NCI-H128 (cell line): Measurements from ENCODE around the gene ZCCHC4.
A peak's percentile ranks its signal among the peaks of the same experiment; 100 is the strongest.

Source experiments
- DNase-seq: peaks from one replicate; lab custom pipeline; 2025; ENCODE audit not compliant: unreplicated experiment; lab: John Stamatoyannopoulos, UW

The ZCCHC4 gene

DNA sequence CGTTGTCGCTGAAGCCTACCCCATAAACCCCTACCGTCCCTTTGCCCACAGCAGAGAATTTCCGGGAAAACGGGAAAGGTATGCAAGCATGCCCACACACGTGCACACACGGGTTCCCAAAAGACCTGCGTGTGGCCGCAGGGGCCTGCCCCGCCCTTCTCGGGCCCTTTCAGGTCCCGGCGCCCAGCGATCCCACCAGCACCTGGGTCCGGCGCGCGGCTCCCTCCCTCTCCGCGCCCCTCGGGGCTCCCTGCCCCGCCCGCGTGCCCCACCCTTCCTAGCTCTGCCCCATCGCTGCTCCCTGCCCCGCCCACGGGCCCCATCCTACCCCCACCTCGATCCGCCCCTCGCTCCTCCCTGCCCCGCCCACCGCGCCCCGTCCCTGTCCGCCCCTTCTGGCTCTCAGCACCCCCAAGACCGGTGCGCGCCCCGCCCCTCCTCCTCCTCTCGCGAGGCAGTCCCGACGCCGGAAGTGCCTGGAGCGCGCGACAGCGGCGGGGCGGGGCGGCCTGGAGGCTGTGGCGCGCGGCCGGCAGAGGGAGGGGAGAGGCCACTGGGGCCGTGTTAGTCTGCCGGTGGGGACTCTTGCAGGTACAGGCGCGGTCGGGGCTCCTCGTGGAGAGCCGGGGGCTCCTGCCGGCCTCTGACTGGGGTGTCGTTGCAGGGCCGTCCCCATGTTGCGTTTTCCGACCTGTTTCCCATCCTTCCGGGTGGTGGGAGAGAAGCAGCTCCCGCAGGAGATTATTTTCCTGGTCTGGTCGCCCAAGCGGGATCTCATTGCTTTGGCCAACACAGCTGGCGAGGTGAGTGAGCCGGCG, 64.4 kb downstream of the ZCCHC4 start, which contains the start of gene ANAPC4:
ANAPC4 (plus strand) TSS at position 510 of the 818 bp plus-strand sequence; CDS start at position 675, 165 bp downstream.
- DNase-seq: peak; percentile 75

DNA sequence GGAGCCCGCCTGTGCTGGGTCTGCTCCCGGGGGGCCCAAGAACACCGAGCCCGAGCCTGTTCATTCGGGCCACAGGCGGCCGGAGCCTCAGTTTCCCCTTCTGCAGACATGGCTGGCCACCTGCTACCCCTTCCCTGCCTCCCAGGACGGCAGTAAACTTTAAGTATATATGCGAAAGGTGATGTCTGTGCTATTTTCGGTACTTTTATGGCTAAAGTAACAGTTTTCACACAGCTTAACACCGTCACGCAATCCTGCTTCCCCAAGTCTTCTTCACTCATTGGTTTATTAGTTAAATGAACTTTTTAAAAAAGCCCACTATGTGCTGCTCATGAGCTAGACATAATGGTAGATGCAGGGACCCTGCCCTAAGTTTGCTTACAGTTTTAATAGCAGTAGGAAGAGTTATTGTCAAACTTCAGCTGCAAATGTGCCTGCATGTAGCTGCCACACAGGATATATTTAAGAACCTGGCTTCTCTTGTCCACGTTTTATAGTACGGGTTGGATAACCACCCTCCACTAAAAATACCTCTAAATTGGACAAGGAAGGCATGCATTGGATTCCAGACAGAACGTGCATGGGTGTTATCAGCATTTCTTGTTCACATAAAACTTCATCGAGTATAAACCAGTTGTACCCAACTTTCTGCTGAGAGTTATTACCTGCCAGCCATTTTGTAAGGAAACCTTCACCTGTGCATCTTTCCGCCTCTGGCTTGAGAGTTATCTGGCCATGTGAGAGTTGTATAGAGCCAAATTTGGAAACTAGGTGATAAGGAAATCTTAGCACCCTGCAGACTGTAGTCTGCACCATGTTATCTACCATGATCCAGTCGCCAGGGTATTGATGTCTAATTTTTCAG, 65.2 kb downstream of the ZCCHC4 start:
- DNase-seq: no peak

DNA sequence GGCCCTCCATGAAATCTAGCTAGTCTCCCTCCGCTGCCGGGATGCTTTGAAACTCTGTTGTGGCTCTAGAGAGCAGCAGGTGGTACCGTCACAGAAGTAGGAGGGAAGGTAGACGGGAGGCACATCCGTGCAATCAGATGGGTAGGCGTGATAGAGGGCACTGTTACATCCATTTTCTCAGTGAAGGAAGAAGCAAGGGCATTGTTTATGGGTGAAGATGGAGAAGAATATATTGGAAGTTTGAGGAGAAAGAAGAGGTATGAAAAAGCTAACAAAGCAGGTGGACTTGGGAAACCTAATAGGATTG, 65.8 kb downstream of the ZCCHC4 start:
- DNase-seq: no peak

DNA sequence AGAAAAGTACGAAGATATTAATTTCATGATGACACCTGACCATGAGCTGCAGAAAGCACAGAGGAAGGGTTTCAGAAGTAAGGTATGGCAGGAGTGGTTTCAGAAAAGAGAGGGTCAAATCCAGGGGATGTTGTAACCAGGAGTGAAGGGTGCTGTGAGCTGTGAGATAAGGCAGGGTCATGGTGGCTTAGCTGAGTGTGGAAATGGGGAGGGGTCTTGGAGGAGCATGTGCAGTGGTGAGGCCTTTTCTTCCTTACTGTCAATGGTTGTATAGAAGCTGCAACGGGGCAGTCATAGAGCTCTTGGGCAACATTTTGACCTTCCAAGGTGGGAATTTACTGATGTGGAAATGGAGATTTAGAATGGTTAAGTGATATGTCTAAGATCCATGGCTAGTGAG, 67.0 kb downstream of the ZCCHC4 start:
- DNase-seq: no peak

DNA sequence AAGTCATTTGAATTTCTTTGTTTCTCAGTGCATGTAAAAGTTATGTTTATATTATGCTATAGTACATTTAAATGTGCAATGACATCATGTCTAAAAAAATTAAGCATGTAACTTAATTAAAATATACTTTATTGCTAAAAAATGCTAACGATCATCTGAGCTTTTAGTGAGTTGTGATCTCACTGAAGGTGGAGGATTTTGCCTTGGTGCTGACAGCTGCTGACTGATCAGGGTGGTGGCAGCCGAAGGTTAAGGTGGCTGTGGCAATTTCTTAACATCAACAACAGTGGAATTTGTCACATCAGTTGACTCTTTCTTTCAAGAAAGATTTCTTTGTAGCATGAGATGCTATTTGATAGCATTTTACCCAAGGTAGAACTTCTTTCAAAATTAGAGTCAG, 71.1 kb downstream of the ZCCHC4 start:
- no peak for DNase-seq

DNA sequence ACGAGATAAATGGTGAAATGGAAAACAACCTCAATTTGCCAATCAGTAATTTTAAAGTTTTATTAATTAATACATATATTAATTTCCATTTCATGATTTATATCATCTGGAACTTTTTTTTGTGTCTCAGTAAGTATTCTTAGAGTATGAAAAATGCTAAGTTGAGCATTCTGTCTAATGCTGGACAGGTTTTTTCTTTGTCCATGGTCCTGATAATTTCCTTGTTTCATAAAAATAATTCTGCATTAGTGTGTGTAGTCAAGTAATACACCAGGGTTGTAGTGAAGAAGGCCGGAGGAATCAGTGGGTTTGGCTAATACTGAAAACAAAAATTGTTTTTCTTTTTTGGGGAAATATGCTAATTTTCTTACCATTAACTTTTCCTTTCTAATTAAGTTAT, 74.4 kb downstream of the ZCCHC4 start:
- no peak for DNase-seq

DNA sequence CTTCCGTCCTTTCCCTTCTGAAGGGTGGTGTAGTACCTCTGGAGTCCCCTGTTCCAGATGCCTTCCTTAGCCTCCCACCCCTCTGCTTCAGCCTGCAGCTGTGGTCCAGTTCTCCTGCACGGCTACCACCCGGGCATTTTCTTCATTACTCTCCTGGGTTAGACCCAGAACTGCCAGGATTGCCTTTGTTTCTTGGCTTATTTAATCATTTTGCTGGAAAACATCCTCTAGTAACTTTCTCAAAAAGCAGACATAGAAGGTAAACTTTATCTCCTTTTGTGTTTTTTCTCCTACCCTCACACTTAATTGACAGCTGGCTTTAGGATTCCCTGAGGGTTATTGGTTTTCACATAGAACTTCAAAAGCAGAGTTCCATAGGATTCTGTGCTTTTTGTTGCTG, 84.7 kb downstream of the ZCCHC4 start:
- no peak for DNase-seq

DNA sequence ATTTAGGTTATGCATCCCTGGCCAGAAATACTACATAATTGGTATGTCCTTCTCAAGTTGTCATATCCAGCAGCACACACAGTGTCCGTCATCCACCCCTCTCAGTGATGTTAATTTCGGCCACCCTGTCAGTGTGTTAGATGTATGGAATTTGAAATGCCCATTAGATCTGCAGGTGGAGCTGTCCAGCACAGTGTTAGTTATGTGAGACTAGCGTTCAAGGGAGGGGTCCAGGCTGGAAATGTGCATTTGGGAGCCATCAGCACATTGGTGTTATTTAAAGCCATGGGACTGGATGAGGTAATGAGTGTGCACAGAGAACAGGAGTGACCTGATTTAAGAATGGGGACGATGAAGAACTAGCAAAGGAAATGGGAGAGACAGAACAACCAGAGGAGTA, 86.9 kb downstream of the ZCCHC4 start:
- no peak for DNase-seq

DNA sequence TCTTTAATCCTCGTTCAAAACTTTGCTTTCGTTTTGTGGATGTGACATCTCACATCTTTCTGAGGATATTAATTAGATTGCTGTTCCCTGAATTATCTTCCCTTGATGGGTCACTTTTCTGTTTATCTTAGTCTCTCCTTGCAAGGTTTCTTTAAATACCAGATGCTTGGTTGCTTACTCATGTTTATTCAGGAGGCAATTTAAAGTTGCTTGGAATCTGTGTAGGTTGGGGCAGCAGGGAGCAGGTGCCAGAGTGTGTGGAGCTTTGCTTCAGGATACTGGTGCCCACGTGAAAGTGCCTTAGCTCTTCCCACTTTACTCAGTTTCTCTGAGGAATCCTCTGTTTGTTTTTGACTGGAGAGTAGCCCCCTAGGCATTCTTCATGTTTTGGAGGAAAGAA, 88.5 kb downstream of the ZCCHC4 start:
- DNase-seq: no peak

DNA sequence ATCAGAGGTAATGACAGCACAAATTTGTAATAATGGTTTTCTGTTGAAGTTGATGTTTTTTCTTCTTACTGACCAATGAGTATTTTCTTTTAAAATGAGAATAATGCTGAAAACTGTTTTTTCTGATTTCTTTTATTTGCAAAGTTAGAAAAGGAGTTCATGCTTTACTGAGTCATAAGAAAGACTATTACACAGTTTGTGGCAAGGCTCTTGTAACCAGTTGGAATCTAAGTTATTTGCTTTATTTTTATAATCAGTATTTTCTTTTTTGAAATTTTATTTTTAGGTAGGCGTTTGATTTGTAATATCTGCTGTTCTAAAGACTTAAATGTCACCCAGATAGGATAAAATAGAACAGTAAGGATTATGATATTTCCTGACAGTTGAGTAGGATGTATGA, 89.9 kb downstream of the ZCCHC4 start:
- no peak for DNase-seq

DNA sequence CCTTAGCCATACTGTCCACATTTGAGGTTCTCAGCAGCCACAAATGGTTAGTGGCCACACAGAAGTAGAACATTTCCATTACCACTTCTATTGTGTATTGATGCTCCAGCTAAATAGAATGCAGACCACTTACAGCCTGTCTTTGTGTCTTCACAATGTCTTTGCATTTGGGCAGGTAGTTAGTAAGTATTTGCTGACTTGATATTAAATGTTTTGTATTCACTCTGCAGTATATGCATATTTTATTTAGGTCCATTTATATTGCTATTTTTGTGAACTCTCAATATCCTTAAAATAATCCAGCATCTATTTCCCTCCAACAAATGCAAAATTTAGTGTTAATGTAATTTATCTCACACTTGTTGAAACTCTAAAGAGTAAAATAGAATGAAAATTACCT, 91.1 kb downstream of the ZCCHC4 start:
- no peak for DNase-seq

DNA sequence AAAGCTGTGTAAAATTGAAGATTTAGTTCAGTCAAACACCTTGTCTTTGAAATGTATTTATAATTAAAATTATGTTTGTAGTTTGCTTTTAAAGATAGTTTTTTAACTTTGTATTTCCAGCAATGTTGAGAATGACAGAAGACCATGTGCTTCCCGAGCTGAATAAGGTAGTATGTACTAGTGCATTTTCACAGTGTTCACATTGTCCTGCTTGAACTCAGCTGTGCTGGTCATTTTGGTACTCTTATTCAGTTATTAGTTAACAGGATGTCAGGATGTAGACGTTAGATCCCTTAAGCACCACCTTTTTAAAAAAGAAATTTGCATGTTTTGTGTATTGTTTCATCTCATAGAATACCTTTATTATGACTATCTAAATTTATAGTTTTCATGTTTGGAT, 92.9 kb downstream of the ZCCHC4 start:
- no peak for DNase-seq

DNA sequence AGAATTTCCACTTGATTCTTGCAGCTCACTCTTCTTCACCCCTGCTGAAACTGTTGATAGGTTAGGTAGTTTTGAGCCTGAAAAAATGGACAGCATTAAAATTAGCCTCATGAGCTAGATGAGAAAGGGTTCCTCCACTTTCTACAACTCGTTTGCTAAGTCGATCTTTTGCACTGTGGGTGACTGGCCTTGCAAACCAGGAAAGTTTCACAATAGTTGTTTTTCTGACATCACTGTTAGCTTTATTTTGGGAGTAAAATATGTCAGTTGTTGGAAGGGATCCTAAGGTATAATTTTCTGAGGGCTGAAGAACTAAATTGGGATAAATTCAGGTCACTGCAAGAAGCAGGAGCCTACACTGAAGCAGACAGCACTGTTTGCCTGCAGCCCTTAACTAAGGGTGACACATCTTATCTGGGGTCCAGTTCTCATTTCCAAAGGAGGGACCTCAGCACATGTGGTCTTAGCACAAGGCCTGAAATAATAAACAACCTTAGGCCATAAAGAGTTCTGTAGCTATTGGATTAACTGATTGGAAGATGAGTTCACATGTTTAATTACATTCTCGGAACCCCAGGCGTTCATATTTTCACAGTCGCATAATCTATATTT, 93.6 kb downstream of the ZCCHC4 start:
- DNase-seq: no peak

DNA sequence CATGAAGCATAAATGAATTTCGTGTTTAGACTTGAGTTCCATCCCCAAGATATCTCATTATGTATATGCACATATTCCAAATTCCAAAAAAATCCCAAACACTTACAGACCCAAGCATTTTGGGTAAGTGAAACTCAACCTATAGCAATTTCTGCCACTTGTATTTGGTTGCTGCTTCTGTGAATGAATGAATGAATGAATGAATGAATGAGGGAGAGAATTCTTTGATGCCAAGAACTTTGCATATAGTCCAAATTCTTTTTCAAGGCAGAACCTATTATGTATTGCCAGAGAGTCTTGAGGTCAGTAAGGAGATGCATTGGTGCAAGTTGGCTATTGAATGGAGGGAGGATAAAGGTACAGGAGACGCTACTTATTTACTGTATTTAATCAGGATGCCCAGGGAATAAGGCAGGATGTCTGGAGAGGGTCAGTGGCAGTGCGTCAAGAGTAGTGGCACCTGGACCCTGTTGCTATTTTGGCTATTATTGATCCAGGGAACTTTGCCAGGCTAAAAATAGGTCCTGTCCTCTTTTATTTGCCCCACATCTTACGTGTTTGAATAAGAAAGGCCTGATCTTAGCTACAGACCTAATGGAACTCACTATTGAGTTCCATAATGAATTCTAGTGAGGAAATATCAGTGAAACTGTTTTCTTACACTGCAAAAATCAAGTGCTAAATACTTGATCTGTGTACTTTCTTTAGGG, 98.4 kb downstream of the ZCCHC4 start:
- no peak for DNase-seq

DNA sequence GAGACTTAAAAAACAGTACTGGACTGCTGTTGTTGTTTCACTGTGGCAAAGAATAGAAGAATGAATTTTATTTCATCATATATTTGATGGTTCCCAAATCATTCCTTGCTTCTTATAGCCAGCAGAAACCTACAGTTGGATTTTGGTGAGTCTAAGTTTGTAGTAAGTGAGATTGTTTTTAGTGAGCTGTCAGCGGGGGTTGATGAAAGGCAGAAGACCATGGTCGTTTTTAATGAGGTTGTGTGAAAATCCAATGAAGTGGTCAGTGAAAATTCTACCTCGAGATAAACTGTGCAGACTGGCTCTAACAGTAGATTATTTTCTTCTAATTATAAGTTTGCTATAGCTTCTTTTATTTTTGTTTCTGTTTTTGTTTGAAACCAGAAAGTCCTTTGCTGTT, 100.7 kb downstream of the ZCCHC4 start:
- no peak for DNase-seq

DNA sequence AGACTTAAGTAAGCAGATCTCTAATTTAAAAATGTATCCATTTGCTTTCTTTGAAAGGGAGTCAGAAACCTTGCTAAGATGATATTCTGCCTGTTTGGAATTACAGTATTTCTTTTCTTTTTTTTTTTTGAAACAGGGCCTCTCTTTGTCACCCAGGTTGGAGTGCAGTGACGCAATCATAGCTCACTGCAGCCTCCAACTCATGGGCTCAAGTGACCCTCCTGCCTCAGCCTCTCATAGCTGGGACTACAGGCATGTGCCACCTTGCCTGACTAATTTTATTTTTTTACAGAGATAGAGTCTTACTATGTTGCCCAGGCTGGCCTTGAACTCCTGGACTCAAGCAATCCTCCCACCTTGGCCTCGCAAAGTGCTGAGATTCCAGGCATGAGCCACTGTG, 104.4 kb downstream of the ZCCHC4 start:
- DNase-seq: no peak
